H1 (cell line): ENCODE results near the gene SLC35E4.

Source experiments
- BACH1 ChIP-seq: IDR thresholded peaks from 2 replicates; pipeline ENCODE4 v1.6.1; 2012; ENCODE audit warnings: low read length, improper control_type of control experiment
- CBX5 ChIP-seq: fragments of 300-800, 300-1000 bp; sonication (generic); IDR thresholded peaks from 2 replicates; pipeline ENCODE4 v1.7.1; 2016; ENCODE audit warnings: antibody characterized with exemption, low read length, low read depth
- CHD7 ChIP-seq: fragments of 300-600 bp; sonication (generic); IDR thresholded peaks from 2 replicates; pipeline ENCODE4 v1.7.1; 2012; ENCODE audit warnings: low read length, moderate library complexity, mild to moderate bottlenecking, inconsistent platforms; ENCODE audit not compliant: insufficient replicate concordance
- CTCF ChIP-seq, 3 experiments: IDR thresholded peaks; 1 replicate in 2 of 3; 2 replicates in 1 of 3; pipeline versions ENCODE4 v1.5.1 to v1.6.1; 2011; ENCODE audit warnings: low read length in 3 of 3, mild to moderate bottlenecking in 3 of 3, inconsistent platforms in 2 of 3, low read depth in 1 of 3, moderate library complexity in 1 of 3; ENCODE audit not compliant: insufficient read depth in 1 of 3; ENCODE audit errors: control extremely low read depth in 1 of 3
- EZH2 ChIP-seq: fragments of 200-600 bp; sonication (generic); IDR thresholded peaks from 2 replicates; pipeline ENCODE4 v1.7.1; 2012; ENCODE audit warnings: low read depth, mild to moderate bottlenecking, moderate library complexity, low read length, inconsistent platforms; ENCODE audit not compliant: severe bottlenecking
- GABPA ChIP-seq: IDR thresholded peaks from 2 replicates; pipeline ENCODE4 v1.6.1; 2011; ENCODE audit warnings: mild to moderate bottlenecking, low read length, moderate library complexity, borderline replicate concordance; ENCODE audit not compliant: insufficient read depth
- HDAC6 ChIP-seq: IDR thresholded peaks from one replicate; pipeline ENCODE4 v1.7.1; 2012; ENCODE audit warnings: low read depth, mild to moderate bottlenecking, inconsistent platforms, low read length, moderate library complexity
- POLR2A ChIP-seq, 2 experiments: IDR thresholded peaks; 1 replicate in 1 of 2; 2 replicates in 1 of 2; pipeline ENCODE4 v1.6.1; 2011; ENCODE audit warnings: low read depth in 2 of 2, low read length in 2 of 2, mild to moderate bottlenecking in 2 of 2; ENCODE audit errors: control extremely low read depth in 1 of 2
- RBBP5 ChIP-seq: IDR thresholded peaks from 2 replicates; pipeline ENCODE4 v1.7.1; 2012; ENCODE audit warnings: low read depth, mild to moderate bottlenecking, inconsistent platforms, low read length, moderate library complexity, borderline replicate concordance
- RFX5 ChIP-seq: IDR thresholded peaks from 2 replicates; pipeline ENCODE4 v1.6.1; 2011; ENCODE audit warnings: low read depth, low read length, improper control_type of control experiment, borderline replicate concordance
- SIN3A ChIP-seq, 2 experiments: IDR thresholded peaks in 1 of 2; conservative IDR thresholded peaks in 1 of 2; 2 replicates each; pipeline ENCODE4 v1.6.1; 2011 to 2012; ENCODE audit warnings: low read length in 2 of 2, improper control_type of control experiment in 1 of 2, low read depth in 1 of 2, mild to moderate bottlenecking in 1 of 2
- SP1 ChIP-seq: IDR thresholded peaks from 2 replicates; pipeline ENCODE4 v1.6.1; 2011; ENCODE audit warnings: low read depth, low read length

GRCh38 chr22:30605449-30606110 is 30.0 kb upstream of the SLC35E4 start:
- TF ChIP-seq BACH1 (no peak), POLR2A (IDR thresholded peaks at IDR 0.05; ENCODE audit: control extremely low read depth in 1 of 2, low read depth in 2 of 2, low read length in 2 of 2) (no peak), GABPA (no peak), SP1 (no peak), EZH2 (no peak), SIN3A (conservative IDR thresholded peaks at IDR 0.05 in 1 of 2, IDR thresholded peaks at IDR 0.05 in 1 of 2; ENCODE audit: low read depth in 1 of 2, low read length in 2 of 2) (no peak), CTCF (IDR thresholded peaks at IDR 0.05; ENCODE audit: control extremely low read depth in 1 of 3, insufficient read depth in 1 of 3, low read depth in 1 of 3, low read length in 3 of 3) (peak; percentile 64 to 74 (median 64)), HDAC6 (no peak), RFX5 (no peak), CBX5 (no peak), RBBP5 (no peak), CHD7 (no peak)
